Keratinocyte (primary cell): ENCODE results near the gene JADE2. TPM values are rescaled to one million over a fixed set of nuclear protein-coding genes. Genes with fewer than 3 reads are reported as not detected.

Source experiments
- DNase-seq: peaks from one replicate; pipeline ENCODE4 v3.0.0-alpha.2; 2011; ENCODE audit warnings: low read depth, missing footprints, low spot score
- FAIRE-seq: peaks from 2 replicates; lab custom pipeline; 2011; peaks lifted over from hg19 to GRCh38; lab: Jason Lieb, UNC
- H2AFZ ChIP-seq: 2 replicates; pipeline ENCODE4 v1.6.0; 2012; ENCODE audit warnings: low read length, control low read depth, inconsistent platforms; ENCODE audit not compliant: control insufficient read depth
- H3K27ac ChIP-seq: 2 replicates; pipeline ENCODE4 v1.5.1; 2011; ENCODE audit warnings: low read length; ENCODE audit not compliant: control insufficient read depth, insufficient read depth
- H3K27me3 ChIP-seq: 3 replicates; pipeline ENCODE4 v1.6.0; 2011; ENCODE audit warnings: low read length; ENCODE audit not compliant: control insufficient read depth, insufficient read depth; ENCODE audit errors: extremely low read depth
- H3K36me3 ChIP-seq, 2 experiments: 2 replicates in 1 of 2; 3 replicates in 1 of 2; pipeline ENCODE4 v1.5.1; 2011; ENCODE audit warnings: low read length in 2 of 2, mild to moderate bottlenecking in 1 of 2; ENCODE audit not compliant: control insufficient read depth in 2 of 2, insufficient read depth in 2 of 2; ENCODE audit errors: extremely low read depth in 1 of 2
- H3K4me1 ChIP-seq: 3 replicates; pipeline ENCODE4 v1.5.1; 2011; ENCODE audit warnings: low read length; ENCODE audit not compliant: control insufficient read depth, insufficient read depth; ENCODE audit errors: extremely low read depth
- H3K4me2 ChIP-seq: 3 replicates; pipeline ENCODE4 v1.6.0; 2011; ENCODE audit warnings: low read depth, low read length; ENCODE audit not compliant: control insufficient read depth, insufficient read depth; ENCODE audit errors: extremely low read depth
- H3K4me3 ChIP-seq, 3 experiments: fragments of 200-600 bp in 1 of 3; sonication (generic) in 1 of 3; 2 replicates in 2 of 3; 3 replicates in 1 of 3; pipeline ENCODE4 v1.5.1; 2011 to 2016; ENCODE audit warnings: low read length in 3 of 3, mild to moderate bottlenecking in 3 of 3, control low read depth in 2 of 3, inconsistent platforms in 1 of 3, low read depth in 1 of 3, mixed read lengths in 1 of 3, mixed run types in 1 of 3, moderate library complexity in 1 of 3; ENCODE audit not compliant: control insufficient read depth in 2 of 3, insufficient read depth in 2 of 3; ENCODE audit errors: extremely low read depth in 1 of 3
- H3K79me2 ChIP-seq: 2 replicates; pipeline ENCODE4 v1.6.0; 2012; ENCODE audit warnings: low read length; ENCODE audit not compliant: control insufficient read depth, insufficient read depth
- H3K9ac ChIP-seq: 3 replicates; pipeline ENCODE4 v1.6.0; 2011; ENCODE audit warnings: low read length; ENCODE audit not compliant: control insufficient read depth, insufficient read depth; ENCODE audit errors: extremely low read depth
- H3K9me1 ChIP-seq: 3 replicates; pipeline ENCODE4 v1.6.0; 2011; ENCODE audit warnings: low read length; ENCODE audit not compliant: control insufficient read depth, insufficient read depth; ENCODE audit errors: extremely low read depth
- H3K9me3 ChIP-seq: 2 replicates; pipeline ENCODE4 v1.5.1; 2012; ENCODE audit warnings: low read depth, low read length; ENCODE audit not compliant: control insufficient read depth
- H4K20me1 ChIP-seq: 3 replicates; pipeline ENCODE4 v1.6.0; 2011; ENCODE audit warnings: low read length; ENCODE audit not compliant: control insufficient read depth, insufficient read depth; ENCODE audit errors: extremely low read depth
- CTCF ChIP-seq, 3 experiments: IDR thresholded peaks in 1 of 3; conservative IDR thresholded peaks in 1 of 3; optimal IDR thresholded peaks in 1 of 3; 2 replicates in 2 of 3; 3 replicates in 1 of 3; pipeline versions ENCODE3 to v1.5.1; 2011; ENCODE audit warnings: low read length in 3 of 3, mild to moderate bottlenecking in 3 of 3, moderate library complexity in 2 of 3, control low read depth in 1 of 3, inconsistent platforms in 1 of 3; ENCODE audit not compliant: insufficient read depth in 2 of 3; ENCODE audit errors: extremely low read depth in 1 of 3
- EZH2 ChIP-seq: IDR thresholded peaks from one replicate; pipeline ENCODE4 v1.6.1; 2012; ENCODE audit warnings: inconsistent platforms, mild to moderate bottlenecking, low read length, moderate library complexity
- dilution Hi-C: fragments of 300-500 bp; cut with MboI; formaldehyde crosslinking; loops from one replicate; pipeline ENCODE4 v1.7.0; 2020; ENCODE audit warnings: low sequenced_read_pairs; ENCODE audit not compliant: extremely low pct_ligation_motif_present
- polyA plus RNA-seq, 5 experiments: library from polyadenylated mRNA; depleted of rRNA in 3 of 5; stranded (reverse) in 3 of 5; stranded (forward) in 1 of 5; unstranded in 1 of 5; fragments of >200 nt; gene quantifications; 1 replicate in 1 of 5; 2 replicates in 3 of 5; 3 replicates in 1 of 5; pipeline versions ENCODE4 v1.2.1 to v1.2.3, GENCODE V29; 2011 to 2012; ENCODE audit warnings: missing spikeins in 2 of 5, low read depth in 1 of 5, low replicate concordance in 1 of 5

The JADE2 gene
- polyA plus RNA-seq, 1 donor (not counting 4 experiments of a cell fraction or from before 2014, with no cell fraction given), result 11.1 TPM

- FAIRE-seq, result no peak
- TF ChIP-seq CTCF (optimal IDR thresholded peaks at IDR 0.05 in 1 of 3, IDR thresholded peaks at IDR 0.05 in 1 of 3, conservative IDR thresholded peaks at IDR 0.05 in 1 of 3; ENCODE audit: extremely low read depth in 1 of 3, insufficient read depth in 2 of 3, low read length in 3 of 3), result no peak
- TF ChIP-seq EZH2, result no peak
- H3K9me3 ChIP-seq, result no peaks in the 10 kb centered on the region
- dilution Hi-C loops, result no loop called here
- no peak overlapping the region for H3K9ac ChIP-seq
- H3K9me1 ChIP-seq, result no peaks in the 10 kb centered on the region
- H3K27me3 ChIP-seq, result no peaks in the 10 kb centered on the region
- no peaks in the 10 kb centered on the region for H4K20me1 ChIP-seq
- H3K79me2 ChIP-seq, result no peaks in the 10 kb centered on the region
- H2AFZ ChIP-seq, result no peak overlapping the region
- no peak overlapping the region for H3K4me3 ChIP-seq
- DNase-seq, result no peak
- peaks cover 3 to 14% of the 10 kb centered on the region in 2 experiments for H3K36me3 ChIP-seq
- no peak overlapping the region for H3K27ac ChIP-seq
- H3K4me2 ChIP-seq, result no peak overlapping the region
- peaks cover 5% of the 10 kb centered on the region for H3K4me1 ChIP-seq
Measured at GRCh38 chr5:134579284-134579771, 53.9 kb downstream of the JADE2 start.

GRCh38 chr5:134580001-134580460 lies 54.6 kb downstream of the JADE2 start:
- no peaks in the 10 kb centered on the region for H3K79me2 ChIP-seq
- peaks cover 3 to 8% of the 10 kb centered on the region in 2 experiments for H3K36me3 ChIP-seq
- no peak overlapping the region for H3K4me3 ChIP-seq
- no peaks in the 10 kb centered on the region for H3K9me1 ChIP-seq
- TF ChIP-seq EZH2, result no peak
- TF ChIP-seq CTCF (optimal IDR thresholded peaks at IDR 0.05 in 1 of 3, IDR thresholded peaks at IDR 0.05 in 1 of 3, conservative IDR thresholded peaks at IDR 0.05 in 1 of 3; ENCODE audit: extremely low read depth in 1 of 3, insufficient read depth in 2 of 3, low read length in 3 of 3), result no peak
- peaks cover 5% of the 10 kb centered on the region for H3K4me1 ChIP-seq
- no peaks in the 10 kb centered on the region for H3K27me3 ChIP-seq
- H3K9me3 ChIP-seq, result no peaks in the 10 kb centered on the region
- no peak overlapping the region for H3K9ac ChIP-seq
- no peak for DNase-seq
- no peak overlapping the region for H3K4me2 ChIP-seq
- no peak overlapping the region for H2AFZ ChIP-seq
- no peak for FAIRE-seq
- no peak overlapping the region for H3K27ac ChIP-seq
- H4K20me1 ChIP-seq, result no peaks in the 10 kb centered on the region
- dilution Hi-C loops, result no loop called here
